ENCODE data around the gene MGLL.

GRCh38 chr3:127671523-127672428 lies 150.5 kb downstream of the MGLL start:
- TF ChIP-seq CTCF (IDR thresholded peaks at IDR 0.05; ENCODE audit: insufficient read depth, low read length, poor library complexity, severe bottlenecking) (no peak), EZH2phosphoT487 (conservative IDR thresholded peaks at IDR 0.05; ENCODE audit: low read length) (no peak)
